ENCODE measurements around the gene SCAF4. TPM values are rescaled to one million over a fixed set of nuclear protein-coding genes. Genes with fewer than 3 reads are reported as not detected.

SCAF4 gene
- total RNA-seq, 1 donor from 2014 or later: 58.9 TPM

- H3K27me3 Mint-ChIP-seq (ENCODE audit: low read depth): no peaks in the 10 kb centered on the region
- no peak overlapping the region for H3K27ac Mint-ChIP-seq
- no peak for TF ChIP-seq CTCF (IDR thresholded peaks at IDR 0.05; ENCODE audit: unreplicated experiment)
- H3K4me3 Mint-ChIP-seq: no peak overlapping the region
- no peaks in the 10 kb centered on the region for H3K9me3 Mint-ChIP-seq
- H3K4me1 Mint-ChIP-seq: peaks cover 25% of the 10 kb centered on the region
- DNase-seq (ENCODE audit: low spot score in 2 of 2, unreplicated experiment in 2 of 2): no peak
- no peaks in the 10 kb centered on the region for H3K36me3 Mint-ChIP-seq
These were observed 17.8 kb downstream of the SCAF4 start for GRCh38 chr21:31713973-31714740.

DNA sequence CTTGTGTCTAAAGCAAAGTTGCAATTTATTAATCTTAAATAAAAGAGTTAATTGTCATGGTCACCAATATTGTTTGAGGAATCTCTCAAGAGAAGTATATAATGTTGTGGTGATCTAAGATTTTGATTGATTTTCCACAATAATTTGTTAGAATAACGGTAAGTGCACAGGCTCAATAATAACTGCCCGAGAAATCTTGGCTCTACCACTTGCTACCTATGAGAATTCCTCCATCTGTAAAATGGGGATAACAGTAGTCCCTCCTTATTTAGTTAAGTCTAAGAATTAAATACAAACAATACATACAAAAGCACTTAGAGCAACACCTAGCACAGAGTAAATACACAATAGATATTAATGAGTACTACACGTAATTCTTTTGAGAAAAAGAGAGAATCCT, 18.8 kb downstream of the SCAF4 start:
- TF ChIP-seq CTCF (IDR thresholded peaks at IDR 0.05; ENCODE audit: unreplicated experiment): no peak
- H3K4me1 Mint-ChIP-seq: peaks cover 32% of the 10 kb centered on the region
- H3K4me3 Mint-ChIP-seq: no peak overlapping the region
- no peaks in the 10 kb centered on the region for H3K27me3 Mint-ChIP-seq (ENCODE audit: low read depth)
- no peaks in the 10 kb centered on the region for H3K9me3 Mint-ChIP-seq
- H3K36me3 Mint-ChIP-seq: no peaks in the 10 kb centered on the region
- DNase-seq (ENCODE audit: low spot score in 2 of 2, unreplicated experiment in 2 of 2): no peak
- no peak overlapping the region for H3K27ac Mint-ChIP-seq

DNA sequence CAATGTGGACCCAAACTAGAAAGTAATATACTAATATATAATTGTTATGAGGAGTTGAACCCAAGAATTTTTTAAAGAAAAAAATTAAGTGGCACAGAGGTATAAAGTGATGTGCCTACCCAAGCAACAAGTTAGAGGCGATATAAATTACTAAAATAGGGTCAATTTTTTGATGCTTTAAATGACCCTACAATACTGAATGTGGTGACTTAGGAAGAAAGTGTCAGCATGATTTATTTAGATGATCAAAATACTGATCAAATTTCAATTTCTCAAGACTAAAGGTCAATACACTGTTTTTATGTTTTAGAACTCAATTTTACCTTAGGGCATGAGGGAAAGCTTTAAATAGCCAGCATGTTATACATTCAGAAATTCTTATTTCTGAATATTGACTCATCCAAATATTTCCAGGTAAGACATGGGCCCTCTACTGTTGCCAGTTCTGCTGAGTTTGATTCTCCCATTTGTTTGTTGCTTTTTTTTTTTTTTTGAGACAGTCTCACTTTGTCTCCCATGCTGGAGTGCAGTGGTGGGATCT, 20.1 kb downstream of the SCAF4 start:
- no peaks in the 10 kb centered on the region for H3K9me3 Mint-ChIP-seq
- no peaks in the 10 kb centered on the region for H3K36me3 Mint-ChIP-seq
- TF ChIP-seq CTCF (IDR thresholded peaks at IDR 0.05; ENCODE audit: unreplicated experiment): no peak
- no peak overlapping the region for H3K4me3 Mint-ChIP-seq
- no peaks in the 10 kb centered on the region for H3K27me3 Mint-ChIP-seq (ENCODE audit: low read depth)
- peaks cover 32% of the 10 kb centered on the region for H3K4me1 Mint-ChIP-seq
- DNase-seq (ENCODE audit: low spot score in 2 of 2, unreplicated experiment in 2 of 2): no peak
- no peak overlapping the region for H3K27ac Mint-ChIP-seq

GRCh38 chr21:31711326-31711725, 20.6 kb downstream of the SCAF4 start:
- TF ChIP-seq CTCF (IDR thresholded peaks at IDR 0.05; ENCODE audit: unreplicated experiment): no peak
- Mint-ChIP-seq H3K4me3 (no peak overlapping the region), H3K27me3 (ENCODE audit: low read depth) (no peaks in the 10 kb centered on the region), H3K4me1 (peaks cover 29% of the 10 kb centered on the region), H3K27ac (no peak overlapping the region), H3K9me3 (no peaks in the 10 kb centered on the region), H3K36me3 (no peaks in the 10 kb centered on the region)
- DNase-seq (ENCODE audit: low spot score in 2 of 2, unreplicated experiment in 2 of 2): no peak

- Mint-ChIP-seq H3K4me1 (peaks cover 30% of the 10 kb centered on the region), H3K4me3 (no peak overlapping the region), H3K27me3 (ENCODE audit: low read depth) (no peaks in the 10 kb centered on the region), H3K9me3 (no peaks in the 10 kb centered on the region), H3K36me3 (no peaks in the 10 kb centered on the region), H3K27ac (peak overlapping the region; percentile 69)
- DNase-seq (ENCODE audit: low spot score in 2 of 2, unreplicated experiment in 2 of 2): no peak
- TF ChIP-seq CTCF (IDR thresholded peaks at IDR 0.05; ENCODE audit: unreplicated experiment): no peak
These were observed 21.3 kb downstream of the SCAF4 start for GRCh38 chr21:31710586-31710985.

Data from mesothelial cell of epicardium (in vitro differentiated cells).